Caco-2 (cell line): ENCODE measurements around the gene SHOC2. TPM values are rescaled to one million over a fixed set of nuclear protein-coding genes. Genes with fewer than 3 reads are reported as not detected.
A peak's percentile ranks its signal among the peaks of the same experiment; 100 is the strongest.

Experiments used
- BruUV-seq: library from RNA; stranded (reverse); fragments of 400-500 nt; replicated peaks from 2 replicates; lab custom pipeline; 2021; lab: Mats Ljungman, UMichigan
- CTCF ChIA-PET: fragments of 300-600 bp; sonication (Branson Sonifier 250); formaldehyde crosslinking; loops from one replicate; lab custom pipeline; 2022; ENCODE audit warnings: antibody characterized with exemption; lab: Charles Lee
- POLR2A ChIA-PET: fragments of 300-600 bp; sonication (Branson Sonifier 250); formaldehyde crosslinking; loops from one replicate; lab custom pipeline; 2022; ENCODE audit warnings: antibody characterized with exemption; lab: Charles Lee
- DNase-seq, 2 experiments: peaks; one replicate each; pipeline versions ENCODE4 v3.0.0 to v3.0.0-alpha.2; 2020 to 2022
- H3K27me3 ChIP-seq: replicated peaks from 2 replicates; pipeline ENCODE4 v1.6.0; 2011; ENCODE audit warnings: low read length; ENCODE audit not compliant: control insufficient read depth, insufficient read depth
- H3K36me3 ChIP-seq: 2 replicates; pipeline ENCODE4 v1.5.1; 2011; ENCODE audit warnings: low read length; ENCODE audit not compliant: control insufficient read depth, insufficient read depth
- H3K4me1 ChIP-seq: fragments of 250-450 bp; sonication (Bioruptor Pico); 2 replicates; pipeline ENCODE4 v1.5.1; 2020; ENCODE audit warnings: mild to moderate bottlenecking
- H3K4me3 ChIP-seq: 2 replicates; pipeline ENCODE4 v1.5.1; 2011; ENCODE audit warnings: low read depth, mild to moderate bottlenecking, control low read depth, low read length
- H3K9me3 ChIP-seq: fragments of 250-450 bp; sonication (Bioruptor Pico); 2 replicates; pipeline ENCODE4 v1.5.1; 2020; ENCODE audit warnings: mild to moderate bottlenecking, moderate library complexity
- H3K27ac Mint-ChIP-seq: one replicate; pipeline ENCODE4 v1.8.0; 2022; ENCODE audit warnings: mixed read lengths; ENCODE audit not compliant: unreplicated experiment
- H3K27me3 Mint-ChIP-seq: one replicate; pipeline ENCODE4 v1.8.0; 2022; ENCODE audit warnings: mixed read lengths; ENCODE audit not compliant: insufficient read depth, unreplicated experiment
- H3K36me3 Mint-ChIP-seq: one replicate; pipeline ENCODE4 v1.8.0; 2022; ENCODE audit warnings: mild to moderate bottlenecking, mixed read lengths; ENCODE audit not compliant: insufficient read depth, unreplicated experiment
- H3K4me1 Mint-ChIP-seq: one replicate; pipeline ENCODE4 v1.8.0; 2022; ENCODE audit warnings: low read depth, mixed read lengths; ENCODE audit not compliant: unreplicated experiment
- H3K4me3 Mint-ChIP-seq: one replicate; pipeline ENCODE4 v1.8.0; 2022; ENCODE audit warnings: mild to moderate bottlenecking, moderate library complexity, mixed read lengths; ENCODE audit not compliant: unreplicated experiment
- H3K9me3 Mint-ChIP-seq: one replicate; pipeline ENCODE4 v1.8.0; 2022; ENCODE audit warnings: mixed read lengths; ENCODE audit not compliant: unreplicated experiment
- CTCF ChIP-seq, 2 experiments: fragments of 200-600 bp in 1 of 2; IDR thresholded peaks; 1 replicate in 1 of 2; 2 replicates in 1 of 2; pipeline versions ENCODE4 v1.5.1 to v1.8.0; 2011 to 2022; ENCODE audit warnings: antibody characterized with exemption in 1 of 2, control low read depth in 1 of 2, inconsistent platforms in 1 of 2, low read depth in 1 of 2, low read length in 1 of 2, mild to moderate bottlenecking in 1 of 2, moderate library complexity in 1 of 2; ENCODE audit not compliant: insufficient read depth in 1 of 2, severe bottlenecking in 1 of 2, unreplicated experiment in 1 of 2
- intact Hi-C: fragments of 100-400 bp; cut with micrococcal nuclease; formaldehyde crosslinking; loops from one replicate; pipeline ENCODE4 v1.10.0; 2022; ENCODE audit not compliant: unreplicated experiment
- total RNA-seq: library from RNA; stranded (reverse); gene quantifications from 2 replicates; pipeline ENCODE4 v1.2.3, GENCODE V29; 2022

The SHOC2 gene
- total RNA-seq, 1 experiment from 2014 or later = 38.5 TPM

GRCh38 chr10:111034598-111035310 is 115.3 kb downstream of the SHOC2 start:
- Mint-ChIP-seq H3K9me3 (peaks cover 19% of the 10 kb centered on the region), H3K4me1 (no peaks in the 10 kb centered on the region)
- peaks cover 17% of the 10 kb centered on the region for H3K9me3 ChIP-seq

GRCh38 chr10:111035542-111035941 is 116.1 kb downstream of the SHOC2 start:
- Mint-ChIP-seq H3K36me3 (peaks cover 8% of the 10 kb centered on the region), H3K4me1 (no peaks in the 10 kb centered on the region), H3K9me3 (peaks cover 25% of the 10 kb centered on the region), H3K27me3 (no peaks in the 10 kb centered on the region), H3K4me3 (no peak overlapping the region), H3K27ac (no peak overlapping the region)
- no peak for TF ChIP-seq CTCF (IDR thresholded peaks at IDR 0.05; ENCODE audit: insufficient read depth in 1 of 2, low read depth in 1 of 2, low read length in 1 of 2, severe bottlenecking in 1 of 2, unreplicated experiment in 1 of 2)
- ChIA-PET CTCF (no interaction called here), POLR2A (no interaction called here)
- peaks cover 19% of the 10 kb centered on the region for H3K9me3 ChIP-seq
- H3K36me3 ChIP-seq = no peaks in the 10 kb centered on the region
- intact Hi-C loops = no loop called here
- H3K27me3 ChIP-seq = no peaks in the 10 kb centered on the region
- no peak for DNase-seq
- H3K4me1 ChIP-seq = no peaks in the 10 kb centered on the region
- H3K4me3 ChIP-seq = no peak overlapping the region
- BruUV-seq = no TSS peak

More at GRCh38 chr10:111034598-111035310, 115.3 kb downstream of the SHOC2 start:
- H3K27me3 Mint-ChIP-seq = no peaks in the 10 kb centered on the region
- intact Hi-C loops = no loop called here
- DNase-seq = no peak
- H3K27me3 ChIP-seq = no peaks in the 10 kb centered on the region
- POLR2A ChIA-PET = no interaction called here
- H3K27ac Mint-ChIP-seq = no peak overlapping the region
- no peaks in the 10 kb centered on the region for H3K4me1 ChIP-seq
- no peak overlapping the region for H3K4me3 Mint-ChIP-seq
- CTCF ChIA-PET = no interaction called here
- BruUV-seq = no TSS peak
- no peaks in the 10 kb centered on the region for H3K36me3 ChIP-seq
- TF ChIP-seq CTCF (IDR thresholded peaks at IDR 0.05; ENCODE audit: insufficient read depth in 1 of 2, low read depth in 1 of 2, low read length in 1 of 2, severe bottlenecking in 1 of 2, unreplicated experiment in 1 of 2) = no peak
- H3K36me3 Mint-ChIP-seq = peaks cover 8% of the 10 kb centered on the region
- no peak overlapping the region for H3K4me3 ChIP-seq

GRCh38 chr10:111037858-111038257 is 118.5 kb downstream of the SHOC2 start:
- BruUV-seq = no TSS peak
- TF ChIP-seq CTCF (IDR thresholded peaks at IDR 0.05; ENCODE audit: insufficient read depth in 1 of 2, low read depth in 1 of 2, low read length in 1 of 2, severe bottlenecking in 1 of 2, unreplicated experiment in 1 of 2) = peak in 1 of 2 experiments; percentile 21
- Mint-ChIP-seq H3K4me3 (no peak overlapping the region), H3K27me3 (no peaks in the 10 kb centered on the region), H3K27ac (no peak overlapping the region), H3K9me3 (peaks cover 46% of the 10 kb centered on the region), H3K36me3 (no peaks in the 10 kb centered on the region), H3K4me1 (no peaks in the 10 kb centered on the region)
- DNase-seq = no peak
- Histone ChIP-seq H3K27me3 (no peaks in the 10 kb centered on the region), H3K4me1 (no peaks in the 10 kb centered on the region), H3K9me3 (peaks cover 25% of the 10 kb centered on the region), H3K4me3 (no peak overlapping the region), H3K36me3 (no peaks in the 10 kb centered on the region)
- POLR2A ChIA-PET = interaction anchor here (1.1 kb wide), 1 partner anchor 166 kb away, joined by 4 read pairs; the partner anchor contains the start of gene PDCD4
- CTCF ChIA-PET = interaction anchor here (0.7 kb wide), 1 partner anchor 74 kb away, joined by 3 read pairs; no protein-coding TSS in a partner anchor
- intact Hi-C loops = no loop called here
